Measurements from ENCODE around the gene POLK.
"Not testable (repeated sequence)": the region's sequence is repeated elsewhere in the genome, so short reads cannot be mapped to it uniquely, and the experiment has no call there.

Gene POLK

DNA sequence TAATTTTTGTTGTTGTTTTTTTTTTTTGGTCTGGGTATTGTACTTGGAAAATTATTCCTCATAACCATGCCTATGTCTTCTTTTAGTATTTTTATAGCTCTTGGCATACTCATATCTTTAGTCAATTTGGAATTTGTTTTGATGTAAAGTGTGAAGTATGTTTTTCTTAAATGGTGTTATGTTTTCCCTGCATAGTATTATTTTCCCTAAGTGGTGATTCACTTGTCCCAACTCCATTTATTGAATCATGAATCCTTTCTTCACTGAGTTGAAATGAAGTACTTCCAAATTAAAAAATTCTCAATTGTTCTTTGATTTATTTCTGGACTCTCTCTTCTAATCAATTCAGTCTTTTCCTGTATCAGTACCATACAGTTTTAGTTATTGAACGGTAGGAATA, 46.5 kb downstream of the POLK start:
- no peak for DNase-seq (ENCODE audit: low read depth)
- no peak overlapping the region for H3K4me3 ChIP-seq (ENCODE audit: low read depth, low read length)
- TF ChIP-seq CTCF (IDR thresholded peaks at IDR 0.05; ENCODE audit: low read depth, low read length, missing control alignments), result no peak

GRCh38 chr5:75558981-75559632, 47.4 kb downstream of the POLK start:
- no peak for TF ChIP-seq CTCF (IDR thresholded peaks at IDR 0.05; ENCODE audit: low read depth, low read length, missing control alignments)
- no peak for DNase-seq (ENCODE audit: low read depth)

GRCh38 chr5:75560655-75561054, 49.0 kb downstream of the POLK start:
- not testable (repeated sequence) for DNase-seq (ENCODE audit: low read depth); H3K4me3 ChIP-seq (ENCODE audit: low read depth, low read length)

More at GRCh38 chr5:75558981-75559632, 47.4 kb downstream of the POLK start:
- H3K4me3 ChIP-seq (ENCODE audit: low read depth, low read length), result no peak overlapping the region

GRCh38 chr5:75565991-75566709, 54.5 kb downstream of the POLK start:
- H3K4me3 ChIP-seq (ENCODE audit: low read depth, low read length), result peak overlapping the region; percentile 22; the same call in 1 of the 2 replicates
- not testable (repeated sequence) for DNase-seq (ENCODE audit: low read depth)

DNA sequence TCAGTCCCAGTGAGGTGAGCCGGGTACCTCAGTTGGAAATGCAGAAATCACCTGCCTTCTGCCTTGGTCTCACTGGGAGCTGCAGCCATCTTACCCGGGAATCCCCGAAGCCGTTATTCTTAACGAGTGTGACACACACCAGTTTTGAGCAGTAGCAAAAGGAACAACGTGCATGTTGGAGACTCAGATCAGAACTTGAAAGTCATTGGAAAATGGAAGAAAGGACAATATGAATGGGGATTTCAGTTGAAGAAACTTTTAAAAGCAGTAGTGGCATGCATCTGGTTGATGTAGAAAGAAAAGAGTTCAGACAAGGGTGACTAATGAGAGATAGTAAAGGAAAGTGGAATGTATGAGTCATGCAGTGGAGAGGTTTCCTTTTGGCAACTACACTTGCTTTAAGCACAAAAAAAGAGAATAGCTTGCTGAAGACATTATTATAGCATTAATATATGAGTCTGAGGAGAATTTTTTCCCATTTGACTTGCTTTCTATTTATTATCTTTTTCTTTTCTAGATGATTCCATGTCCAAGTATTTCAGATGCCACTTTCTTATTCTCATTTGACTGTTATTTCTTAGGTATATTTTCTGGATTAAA, 55.1 kb downstream of the POLK start:
- H3K4me3 ChIP-seq (ENCODE audit: low read depth, low read length), result peak overlapping the region; percentile 22; the same call in 1 of the 2 replicates
- TF ChIP-seq CTCF (IDR thresholded peaks at IDR 0.05; ENCODE audit: low read depth, low read length, missing control alignments), result no peak

GRCh38 chr5:75567710-75568109, 56.0 kb downstream of the POLK start:
- no peak for TF ChIP-seq CTCF (IDR thresholded peaks at IDR 0.05; ENCODE audit: low read depth, low read length, missing control alignments)
- DNase-seq (ENCODE audit: low read depth), result no peak
- no peak overlapping the region for H3K4me3 ChIP-seq (ENCODE audit: low read depth, low read length)

More for the DNA sequence above, 55.1 kb downstream of the POLK start:
- peak; percentile 73 for DNase-seq (ENCODE audit: low read depth)

GRCh38 chr5:75568202-75568601, 56.5 kb downstream of the POLK start:
- TF ChIP-seq CTCF (IDR thresholded peaks at IDR 0.05; ENCODE audit: low read depth, low read length, missing control alignments), result no peak
- no peak for DNase-seq (ENCODE audit: low read depth)
- H3K4me3 ChIP-seq (ENCODE audit: low read depth, low read length), result no peak overlapping the region
